RWPE1 (cell line): ENCODE measurements around the gene FYB2.
A peak's percentile ranks its signal among the peaks of the same experiment; 100 is the strongest.

Experiments
- CTCF ChIA-PET: fragments of 350-600 bp; sonication (Branson Sonifier 250); formaldehyde crosslinking; extraction: SDS; loops from one replicate; lab custom pipeline; 2021; lab: Yijun Ruan, JAX
- POLR2A ChIA-PET: fragments of 400-600 bp; formaldehyde crosslinking; extraction: SDS; loops from one replicate; lab custom pipeline; 2020; ENCODE audit warnings: antibody characterized with exemption; ENCODE audit not compliant: low non-redundant PET; lab: Yijun Ruan, JAX
- DNase-seq: peaks from one replicate; pipeline ENCODE4 v3.0.0; 2012; ENCODE audit warnings: low spot score
- H3K27ac ChIP-seq: fragments of 450-650 bp; 2 replicates; pipeline ENCODE4 v1.5.1; 2017
- CTCF ChIP-seq: fragments of 450-650 bp; conservative IDR thresholded peaks from 2 replicates; pipeline ENCODE4 v1.5.1; 2017; ENCODE audit warnings: low read depth, mild to moderate bottlenecking

FYB2 gene

GRCh38 chr1:56820755-56821461 lies 1.7 kb upstream of the FYB2 start:
- no peak overlapping the region for H3K27ac ChIP-seq
- TF ChIP-seq CTCF, result peak; percentile 87
- CTCF ChIA-PET, result interaction anchor here (0.5 to 1.4 kb wide), 18 partner anchors 11 to 1818 kb away, joined by 3 to 10 read pairs (median 3); no protein-coding TSS in a partner anchor
- peak; percentile 78 for DNase-seq
- POLR2A ChIA-PET, result no interaction called here

GRCh38 chr1:56817716-56818463 lies 1.3 kb downstream of the FYB2 start:
- ChIA-PET POLR2A (no interaction called here), CTCF (interaction anchor here (0.6 kb wide), 1 partner anchor 14 kb away, joined by 3 read pairs; no protein-coding TSS in a partner anchor)
- no peak overlapping the region for H3K27ac ChIP-seq
- no peak for DNase-seq
- no peak for TF ChIP-seq CTCF

GRCh38 chr1:56816909-56817308 lies 2.3 kb downstream of the FYB2 start:
- DNase-seq, result no peak
- H3K27ac ChIP-seq, result no peak overlapping the region
- TF ChIP-seq CTCF, result no peak
- ChIA-PET CTCF (no interaction called here), POLR2A (no interaction called here)

- no peak overlapping the region for H3K27ac ChIP-seq
- POLR2A ChIA-PET, result no interaction called here
- no peak for DNase-seq
- CTCF ChIA-PET, result no interaction called here
- TF ChIP-seq CTCF, result no peak
Measured at GRCh38 chr1:56816264-56816663, 2.9 kb downstream of the FYB2 start.

- DNase-seq, result no peak
- POLR2A ChIA-PET, result no interaction called here
- CTCF ChIA-PET, result interaction anchor here (1.1 kb wide), 1 partner anchor 11 kb away, joined by 3 read pairs; no protein-coding TSS in a partner anchor
- H3K27ac ChIP-seq, result no peak overlapping the region
- TF ChIP-seq CTCF, result no peak
Measured at GRCh38 chr1:56814205-56814604, 5.0 kb downstream of the FYB2 start.

- no peak overlapping the region for H3K27ac ChIP-seq
- POLR2A ChIA-PET, result no interaction called here
- DNase-seq, result no peak
- CTCF ChIA-PET, result no interaction called here
- no peak for TF ChIP-seq CTCF
Measured at GRCh38 chr1:56811331-56811730, 7.9 kb downstream of the FYB2 start.
